ENCODE results near the gene UNC13C.

DNA sequence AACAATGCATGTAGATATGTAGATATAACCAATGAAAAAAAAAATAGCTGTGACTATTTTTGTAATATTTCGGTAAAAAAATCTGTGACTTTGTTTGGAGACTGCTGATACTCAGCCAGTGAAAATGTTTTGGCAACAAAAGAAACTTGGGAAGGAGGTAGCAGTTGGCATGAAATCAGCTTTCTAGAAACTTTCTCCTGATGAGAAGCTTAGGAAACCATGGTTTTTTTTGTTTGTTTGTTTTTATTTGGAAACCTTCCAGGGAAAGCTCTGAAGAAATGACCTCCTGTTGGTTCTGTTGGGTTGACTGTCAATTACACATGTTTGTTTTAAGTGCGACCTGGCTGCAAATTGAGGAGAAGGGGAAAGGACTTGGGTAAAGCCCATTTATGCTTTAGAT, 445.9 kb downstream of the UNC13C start:
- TF ChIP-seq, protein P1, sequence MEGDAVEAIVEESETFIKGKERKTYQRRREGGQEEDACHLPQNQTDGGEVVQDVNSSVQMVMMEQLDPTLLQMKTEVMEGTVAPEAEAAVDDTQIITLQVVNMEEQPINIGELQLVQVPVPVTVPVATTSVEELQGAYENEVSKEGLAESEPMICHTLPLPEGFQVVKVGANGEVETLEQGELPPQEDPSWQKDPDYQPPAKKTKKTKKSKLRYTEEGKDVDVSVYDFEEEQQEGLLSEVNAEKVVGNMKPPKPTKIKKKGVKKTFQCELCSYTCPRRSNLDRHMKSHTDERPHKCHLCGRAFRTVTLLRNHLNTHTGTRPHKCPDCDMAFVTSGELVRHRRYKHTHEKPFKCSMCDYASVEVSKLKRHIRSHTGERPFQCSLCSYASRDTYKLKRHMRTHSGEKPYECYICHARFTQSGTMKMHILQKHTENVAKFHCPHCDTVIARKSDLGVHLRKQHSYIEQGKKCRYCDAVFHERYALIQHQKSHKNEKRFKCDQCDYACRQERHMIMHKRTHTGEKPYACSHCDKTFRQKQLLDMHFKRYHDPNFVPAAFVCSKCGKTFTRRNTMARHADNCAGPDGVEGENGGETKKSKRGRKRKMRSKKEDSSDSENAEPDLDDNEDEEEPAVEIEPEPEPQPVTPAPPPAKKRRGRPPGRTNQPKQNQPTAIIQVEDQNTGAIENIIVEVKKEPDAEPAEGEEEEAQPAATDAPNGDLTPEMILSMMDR (conservative IDR thresholded peaks at IDR 0.05 in 1 of 2, IDR thresholded peaks at IDR 0.05 in 1 of 2; ENCODE audit: extremely low read depth in 1 of 2, insufficient read depth in 1 of 2, low read depth in 1 of 2, low read length in 2 of 2) = no peak
- no peak for TF ChIP-seq EZH2 (IDR thresholded peaks at IDR 0.05; ENCODE audit: borderline replicate concordance, low read length)
